GM18498 (cell line): Measurements from ENCODE around the gene JHY.
A peak's percentile ranks its signal among the peaks of the same experiment; 100 is the strongest.

Experiments used
- ATAC-seq: cut with Tn5 transposase; IDR thresholded peaks from one replicate; pipeline ENCODE4 v1.9.1; 2021; ENCODE audit warnings: mild to moderate bottlenecking, moderate library complexity; ENCODE audit not compliant: unreplicated experiment

The JHY gene

DNA sequence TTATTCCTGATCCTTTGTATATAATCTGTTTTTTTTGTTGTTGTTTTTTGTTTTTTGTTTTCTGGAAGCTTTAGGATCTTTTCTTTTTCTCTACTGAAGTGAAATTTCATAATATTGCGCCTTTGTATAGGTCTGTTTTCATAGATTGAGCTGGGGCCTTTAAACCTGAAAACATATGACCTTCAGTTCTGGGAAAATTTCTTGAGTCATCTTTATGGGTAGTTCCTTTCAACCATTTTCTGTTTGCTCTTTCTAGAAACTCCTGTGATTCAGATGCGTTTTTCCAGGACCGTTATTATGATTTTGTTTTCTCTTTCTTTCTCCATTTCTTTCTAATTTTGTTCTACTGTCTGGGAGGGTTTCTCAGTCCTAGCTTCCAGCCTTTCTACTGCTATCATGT, 55.4 kb downstream of the JHY start:
- ATAC-seq = no peak

- no peak for ATAC-seq
These were observed 56.0 kb downstream of the JHY start for GRCh38 chr11:122938557-122938956.

- ATAC-seq = no peak
These were observed 68.7 kb downstream of the JHY start for GRCh38 chr11:122951211-122951610.

- no peak for ATAC-seq
These were observed 71.9 kb downstream of the JHY start for GRCh38 chr11:122954455-122954854.

GRCh38 chr11:122963961-122964360, 81.4 kb downstream of the JHY start:
- no peak for ATAC-seq

- ATAC-seq = no peak
These were observed 93.6 kb downstream of the JHY start for GRCh38 chr11:122976061-122976733.

DNA sequence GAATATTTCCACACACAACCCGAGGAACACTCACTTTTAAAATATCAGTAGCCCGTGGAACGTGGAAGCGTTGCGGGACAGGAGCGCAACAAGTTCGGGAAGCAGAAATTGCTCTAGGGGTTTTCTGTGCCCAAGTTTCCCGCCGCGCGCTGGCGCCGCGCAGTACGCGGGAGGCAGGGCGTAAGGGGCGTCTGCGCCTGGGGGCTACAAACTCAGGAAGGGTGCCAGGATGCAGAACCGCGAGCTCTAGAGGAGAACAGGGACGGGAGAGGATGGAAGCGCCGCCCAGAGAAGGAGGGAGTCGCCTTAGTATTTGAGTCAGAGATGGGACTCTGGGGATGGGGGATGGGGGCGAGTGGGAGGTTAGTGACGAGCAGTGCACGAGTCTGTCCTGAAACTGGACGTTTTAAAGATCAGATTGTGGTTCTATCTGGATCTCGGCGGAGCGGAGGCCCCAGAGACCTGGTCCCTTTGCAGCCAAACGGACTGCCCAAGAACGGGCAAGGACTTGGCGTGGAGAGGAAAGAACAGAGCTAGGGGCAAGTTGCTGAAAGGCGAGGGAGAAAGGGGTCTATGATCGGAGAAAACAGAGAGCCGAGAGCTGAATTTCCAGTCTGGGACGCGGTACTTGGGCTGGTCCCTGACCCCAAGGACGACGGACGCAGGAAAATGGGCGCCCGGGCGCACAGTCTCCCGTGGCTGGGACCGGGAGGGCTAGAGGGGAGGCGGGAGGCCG, 94.3 kb downstream of the JHY start:
- no peak for ATAC-seq

DNA sequence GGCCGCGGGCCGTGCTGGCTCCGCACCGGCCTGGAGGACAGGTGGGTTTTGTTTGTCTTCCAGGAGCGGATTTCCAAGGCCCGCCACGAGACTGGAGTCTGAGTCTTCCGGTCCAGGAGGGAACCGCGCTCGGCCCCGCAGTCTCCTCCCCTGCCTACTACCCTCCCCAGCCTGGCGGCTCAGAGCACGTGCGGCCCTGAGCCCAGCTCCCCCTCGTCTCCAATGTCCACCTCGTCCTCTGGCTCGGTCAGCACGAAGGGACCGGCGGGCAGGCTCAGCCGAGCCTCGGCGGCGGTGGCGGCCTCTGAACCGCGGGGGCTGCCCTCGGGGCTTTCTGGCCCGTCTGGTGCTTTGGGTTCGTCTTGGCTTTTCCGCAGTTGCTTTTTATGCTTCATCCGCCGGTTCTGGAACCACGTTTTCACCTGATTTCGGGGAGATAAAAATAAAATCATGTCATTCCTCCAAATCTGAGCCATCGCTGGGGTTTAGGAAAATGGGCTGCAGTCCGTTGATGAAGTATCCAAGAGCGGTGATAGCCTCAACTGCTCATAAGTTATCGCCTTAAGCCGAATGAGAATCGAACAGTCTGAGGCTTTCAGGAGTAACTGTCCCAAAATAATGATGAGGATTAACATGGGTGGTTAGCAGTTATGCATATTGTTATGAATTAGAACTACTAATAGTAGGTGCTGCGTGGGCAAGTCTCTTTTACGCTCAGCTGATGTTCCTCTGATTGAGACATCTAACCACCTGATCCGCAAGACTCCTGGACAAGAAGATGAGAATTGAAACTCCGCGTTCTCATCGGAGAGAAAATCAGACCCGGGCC, 95.1 kb downstream of the JHY start:
- no peak for ATAC-seq

GRCh38 chr11:122978299-122978620, 95.7 kb downstream of the JHY start:
- ATAC-seq = no peak

- ATAC-seq = no peak
These were observed 96.7 kb downstream of the JHY start for GRCh38 chr11:122979103-122979814.

DNA sequence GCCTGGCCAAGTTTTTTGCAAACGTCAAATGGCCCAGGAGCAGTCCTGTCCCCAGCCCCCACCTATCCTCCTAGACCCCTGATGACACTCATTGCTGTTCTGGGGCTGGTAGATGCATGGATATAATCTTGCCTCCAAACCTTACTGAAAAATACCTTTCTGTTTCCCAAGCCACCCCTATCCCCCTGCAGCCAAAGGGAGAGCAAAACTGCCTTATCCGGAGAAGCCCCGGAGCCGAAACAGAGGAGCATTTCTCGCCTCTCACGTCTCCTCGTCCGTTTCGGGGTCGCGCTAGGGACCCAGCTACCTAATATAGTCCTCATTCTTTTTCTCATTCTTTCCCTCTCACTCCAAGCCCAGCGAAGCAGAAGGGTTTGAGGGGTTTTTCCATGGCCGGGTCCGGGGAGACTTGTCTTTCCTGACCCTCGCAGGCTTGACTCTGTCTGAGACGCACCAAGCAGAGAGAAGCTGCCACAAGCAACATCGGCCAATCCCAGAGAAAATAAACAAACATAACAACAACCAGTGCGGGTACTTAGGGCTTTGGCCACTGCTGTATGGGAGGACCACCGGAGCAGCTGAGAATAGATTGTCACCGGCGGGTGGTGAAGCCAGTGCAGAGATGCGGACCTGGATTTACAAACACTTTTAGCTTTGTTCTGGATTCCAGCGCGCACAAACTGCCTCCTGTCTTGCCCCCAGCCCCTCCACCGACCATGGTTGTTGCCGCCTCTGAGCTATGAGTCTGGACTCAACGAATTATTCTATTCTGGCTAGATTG, 97.4 kb downstream of the JHY start:
- ATAC-seq = no peak

DNA sequence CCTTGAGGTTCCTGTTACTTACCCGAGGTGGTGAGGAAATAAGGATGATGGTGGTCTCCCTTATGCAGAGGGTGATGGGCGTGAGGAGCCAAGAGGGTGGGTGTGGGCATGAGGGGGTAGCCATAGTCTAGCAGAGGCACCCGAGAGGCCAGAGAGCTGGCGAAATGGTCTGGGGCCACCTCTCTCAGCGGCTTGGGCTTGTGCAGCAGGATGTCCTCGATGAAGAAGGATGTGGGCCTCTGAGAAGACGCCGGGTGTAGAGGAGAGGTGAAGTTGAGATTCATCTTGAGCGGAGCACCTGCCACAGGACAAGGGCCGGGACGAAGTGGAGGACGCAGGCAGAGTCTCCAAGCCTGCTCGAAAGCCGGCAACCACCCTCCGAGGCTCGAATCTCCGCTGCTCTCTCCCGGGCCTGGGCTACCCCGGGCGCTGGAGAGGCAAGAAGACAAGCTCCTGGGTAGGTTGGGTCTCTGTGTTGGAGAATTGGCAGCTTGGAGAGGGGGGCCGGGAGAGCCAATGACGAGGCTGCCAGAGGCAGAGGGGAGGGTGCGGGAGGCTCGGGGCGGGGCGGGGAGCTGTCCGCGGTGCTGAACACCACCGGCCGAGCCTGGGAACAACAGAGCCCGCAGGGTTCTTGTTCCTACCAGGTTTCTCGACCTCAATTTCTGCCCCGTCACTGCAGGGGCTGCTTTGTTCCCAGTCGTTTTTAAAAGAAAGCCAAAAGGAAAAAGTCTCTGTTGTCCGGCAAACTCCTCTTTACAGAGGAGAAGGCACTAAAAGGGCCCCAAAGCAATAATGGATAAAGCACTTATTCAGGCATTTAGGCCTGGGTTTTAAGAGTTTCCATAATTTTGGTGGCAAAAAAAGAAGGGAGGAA, 99.1 kb downstream of the JHY start, which contains the start of gene BSX:
Gene BSX, minus strand, starts transcription at position 447 of the 877 bp plus-strand sequence. Its CDS starts 163 bp downstream, at position 284.
- peak; percentile 58 for ATAC-seq

DNA sequence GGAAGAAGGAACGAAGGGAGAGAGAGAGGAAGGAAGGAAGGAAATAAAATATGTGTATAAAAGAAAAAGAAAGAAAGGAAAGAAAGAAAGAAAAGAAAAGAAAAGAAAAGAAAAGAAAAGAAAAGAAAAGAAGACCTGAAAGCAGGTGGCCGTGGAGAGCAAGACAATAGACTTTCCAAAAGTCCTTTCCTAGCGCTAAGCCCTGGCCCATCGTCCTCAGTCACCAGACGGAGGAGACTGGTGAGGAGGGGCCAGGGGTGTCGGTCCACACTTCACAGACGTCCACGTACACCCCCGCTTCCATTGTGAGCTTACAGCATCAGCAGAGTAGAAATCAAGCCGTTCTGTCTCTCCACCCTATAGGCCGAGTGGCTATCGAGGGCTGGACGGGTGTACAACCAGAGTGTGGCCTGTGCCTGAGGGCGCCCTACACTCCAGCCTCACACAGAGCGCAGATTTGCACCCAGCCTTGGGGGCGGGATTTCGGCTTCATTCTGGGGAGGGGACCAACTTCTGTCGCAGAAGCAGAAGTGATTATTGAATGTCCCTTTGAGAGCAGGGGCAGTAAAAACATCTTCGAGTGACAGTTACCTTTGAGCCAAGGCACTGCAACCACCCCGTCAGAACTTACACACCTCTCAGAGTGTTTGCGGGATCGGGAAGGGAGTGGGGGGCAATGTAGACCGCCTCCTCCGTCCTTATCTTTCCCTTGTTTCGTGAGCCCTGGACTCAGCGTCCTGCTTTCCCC, 101.1 kb downstream of the JHY start:
- peak; percentile 8 for ATAC-seq

GRCh38 chr11:122984186-122985011, 101.8 kb downstream of the JHY start:
- peak; percentile 45 for ATAC-seq

- ATAC-seq = no peak
These were observed 113.0 kb downstream of the JHY start for GRCh38 chr11:122995526-122995925.

GRCh38 chr11:122998727-122999366, 116.3 kb downstream of the JHY start:
- no peak for ATAC-seq

- ATAC-seq = no peak
These were observed 118.2 kb downstream of the JHY start for GRCh38 chr11:123000721-123001120.
